HCT116 (cell line): ENCODE data around the gene GRIA2. TPM values are rescaled to one million over a fixed set of nuclear protein-coding genes. Genes with fewer than 3 reads are reported as not detected.

Source experiments
- ATAC-seq: fragments of 200-7000 bp; cut with Tn5 transposase; 2 replicates; pipeline ENCODE4 v1.9.1; 2020; ENCODE audit warnings: mild to moderate bottlenecking, moderate library complexity
- BruUV-seq: library from RNA; stranded (reverse); fragments of 400-500 nt; replicated peaks from 2 replicates; lab custom pipeline; 2021; lab: Mats Ljungman, UMichigan
- CTCF ChIA-PET: fragments of 300-600 bp; sonication (Branson Sonifier 250); formaldehyde crosslinking; loops from one replicate; lab custom pipeline; 2021; ENCODE audit warnings: antibody characterized with exemption; lab: Charles Lee
- POLR2A ChIA-PET: fragments of 300-600, 350-600 bp; sonication (Branson Sonifier 250); formaldehyde crosslinking; loops from one replicate; lab custom pipeline; 2021; ENCODE audit warnings: antibody characterized with exemption; lab: Charles Lee
- RAD21 ChIA-PET, 2 experiments: fragments of 300-600 bp; sonication (Branson Sonifier 250); formaldehyde crosslinking; loops; one replicate each; lab custom pipeline; 2023; ENCODE audit warnings: low total read pairs in 2 of 2; ENCODE audit not compliant: uncharacterized antibody in 2 of 2, unreplicated experiment in 2 of 2, low non-redundant PET in 1 of 2; lab: Charles Lee
- DNase-seq: peaks from one replicate; pipeline ENCODE4 v3.0.0-alpha.2; 2010; ENCODE audit warnings: low read depth, low spot score
- H2AFZ ChIP-seq: fragments of 200-600 bp; shearing (Covaris generic), sonication (generic); 2 replicates; pipeline ENCODE4 v1.6.1; 2017; ENCODE audit warnings: low read depth, mixed run types, mixed read lengths, antibody characterized with exemption, low read length; ENCODE audit not compliant: poor library complexity, severe bottlenecking
- H3K27ac ChIP-seq: 2 replicates; pipeline ENCODE4 v1.5.1; 2012; ENCODE audit warnings: low read depth, low read length
- H3K27me3 ChIP-seq: fragments of 200-600 bp; sonication (generic); 2 replicates; pipeline ENCODE4 v1.6.1; 2016; ENCODE audit warnings: mixed run types, low read length, mixed read lengths; ENCODE audit not compliant: insufficient read depth
- H3K36me3 ChIP-seq, 2 experiments: fragments of 200-500 bp in 1 of 2; fragments of 200-600 bp in 1 of 2; sonication (Bioruptor generic) in 1 of 2; sonication (generic) in 1 of 2; 2 replicates each; pipeline versions ENCODE4 v1.5.1 to v1.6.1; 2014 to 2016; ENCODE audit warnings: low read length in 2 of 2, inconsistent platforms in 1 of 2, mixed read lengths in 1 of 2, mixed run types in 1 of 2; ENCODE audit not compliant: insufficient read depth in 2 of 2, control insufficient read depth in 1 of 2
- H3K4me1 ChIP-seq, 2 experiments: fragments of 200-600 bp in 1 of 2; sonication (generic) in 1 of 2; 2 replicates each; pipeline versions ENCODE4 v1.5.1 to v1.6.1; 2012 to 2017; ENCODE audit warnings: low read length in 2 of 2, inconsistent platforms in 1 of 2, mild to moderate bottlenecking in 1 of 2, mixed read lengths in 1 of 2, mixed run types in 1 of 2, moderate library complexity in 1 of 2; ENCODE audit not compliant: insufficient read depth in 2 of 2, control insufficient read depth in 1 of 2
- H3K4me2 ChIP-seq: fragments of 200-600 bp; sonication (generic); 2 replicates; pipeline ENCODE4 v1.6.1; 2017; ENCODE audit warnings: mixed run types, low read length, mixed read lengths
- H3K4me3 ChIP-seq, 2 experiments: fragments of 200-600 bp in 1 of 2; sonication (generic) in 1 of 2; replicated peaks in 1 of 2; 2 replicates each; pipeline ENCODE4 v1.5.1; 2011 to 2016; ENCODE audit warnings: low read length in 2 of 2, control low read depth in 1 of 2, low read depth in 1 of 2, mild to moderate bottlenecking in 1 of 2, mixed read lengths in 1 of 2, mixed run types in 1 of 2
- H3K79me2 ChIP-seq: fragments of 200-600 bp; sonication (generic); 2 replicates; pipeline ENCODE4 v1.6.1; 2017; ENCODE audit warnings: mild to moderate bottlenecking, mixed run types, low read length, moderate library complexity, mixed read lengths; ENCODE audit not compliant: insufficient read depth
- H3K9ac ChIP-seq: fragments of 200-600 bp; sonication (generic); 2 replicates; pipeline ENCODE4 v1.6.1; 2016; ENCODE audit warnings: low read length, mixed read lengths
- H3K9me2 ChIP-seq: fragments of 200-600 bp; sonication (generic), shearing (Covaris generic); 2 replicates; pipeline ENCODE4 v1.6.1; 2017; ENCODE audit warnings: mixed run types, mild to moderate bottlenecking, moderate library complexity; ENCODE audit not compliant: insufficient read depth
- H3K9me3 ChIP-seq, 2 experiments: fragments of 200-500 bp in 1 of 2; fragments of 200-600 bp in 1 of 2; sonication (Bioruptor generic) in 1 of 2; sonication (generic) in 1 of 2; 2 replicates each; pipeline ENCODE4 v1.6.1; 2014 to 2017; ENCODE audit warnings: low read length in 2 of 2, mixed read lengths in 2 of 2, inconsistent platforms in 1 of 2, low read depth in 1 of 2, mild to moderate bottlenecking in 1 of 2, mixed run types in 1 of 2, moderate library complexity in 1 of 2; ENCODE audit not compliant: control insufficient read depth in 1 of 2, insufficient read depth in 1 of 2
- H4K20me1 ChIP-seq: fragments of 200-600 bp; sonication (generic), shearing (Covaris generic); 2 replicates; pipeline ENCODE4 v1.6.1; 2017; ENCODE audit warnings: mixed run types, mild to moderate bottlenecking, moderate library complexity; ENCODE audit not compliant: insufficient read depth
- CBX3 ChIP-seq: IDR thresholded peaks from 2 replicates; pipeline ENCODE4 v1.6.1; 2012; ENCODE audit warnings: low read depth
- CEBPB ChIP-seq: IDR thresholded peaks from 2 replicates; pipeline ENCODE4 v1.6.1; 2012; ENCODE audit warnings: low read depth
- EGR1 ChIP-seq: IDR thresholded peaks from 2 replicates; pipeline ENCODE4 v1.6.1; 2012; ENCODE audit warnings: low read depth
- ELF1 ChIP-seq: IDR thresholded peaks from 2 replicates; pipeline ENCODE4 v1.6.1; 2012; ENCODE audit warnings: low read depth, borderline replicate concordance
- EZH2 ChIP-seq: fragments of 200-600 bp; sonication (generic); IDR thresholded peaks from 2 replicates; pipeline ENCODE4 v1.6.1; 2017; ENCODE audit warnings: antibody characterized with exemption, mixed run types
- EZH2phosphoT487 ChIP-seq: fragments of 200-600 bp; IDR thresholded peaks from 2 replicates; pipeline ENCODE4 v1.6.1; 2018; ENCODE audit warnings: antibody characterized with exemption, borderline replicate concordance
- FOSL1 ChIP-seq: IDR thresholded peaks from 2 replicates; pipeline ENCODE4 v1.6.1; 2012; ENCODE audit warnings: low read depth
- JUND ChIP-seq: IDR thresholded peaks from 2 replicates; pipeline ENCODE4 v1.6.1; 2012
- POLR2A ChIP-seq: IDR thresholded peaks from 2 replicates; pipeline ENCODE4 v1.7.0; 2011; ENCODE audit warnings: borderline replicate concordance; ENCODE audit not compliant: insufficient read depth, insufficient read length; ENCODE audit errors: extremely low read depth
- POLR2AphosphoS5 ChIP-seq: IDR thresholded peaks from 2 replicates; pipeline ENCODE4 v1.6.1; 2011; ENCODE audit warnings: mild to moderate bottlenecking, low read depth, low read length, moderate library complexity
- RAD21 ChIP-seq: IDR thresholded peaks from 2 replicates; pipeline ENCODE4 v1.6.1; 2012; ENCODE audit warnings: low read depth, mild to moderate bottlenecking
- SIN3A ChIP-seq: IDR thresholded peaks from 2 replicates; pipeline ENCODE4 v1.6.1; 2012; ENCODE audit warnings: low read depth
- SRF ChIP-seq: IDR thresholded peaks from 2 replicates; pipeline ENCODE4 v1.6.1; 2012; ENCODE audit warnings: low read depth
- TCF7L2 ChIP-seq: IDR thresholded peaks from 2 replicates; pipeline ENCODE4 v1.7.0; 2011; ENCODE audit warnings: borderline replicate concordance, inconsistent platforms; ENCODE audit not compliant: insufficient read depth, insufficient read length; ENCODE audit errors: extremely low read depth
- YY1 ChIP-seq: IDR thresholded peaks from 2 replicates; pipeline ENCODE4 v1.6.1; 2011; ENCODE audit warnings: low read length, low read depth, moderate library complexity, mild to moderate bottlenecking; ENCODE audit not compliant: insufficient replicate concordance; ENCODE audit errors: extremely low read depth
- ZFX ChIP-seq: fragments of 450-650 bp; IDR thresholded peaks from 2 replicates; pipeline ENCODE4 v1.6.1; 2017
- ZNF274 ChIP-seq: fragments of 200-500 bp; sonication (Bioruptor generic); IDR thresholded peaks from 2 replicates; pipeline ENCODE4 v1.6.1; 2014; ENCODE audit warnings: mild to moderate bottlenecking, low read depth, low read length, inconsistent platforms
- intact Hi-C: fragments of 100-400 bp; cut with micrococcal nuclease; formaldehyde crosslinking; loops from 2 replicates; pipeline ENCODE4 v1.10.0; 2022
- total RNA-seq: library from RNA; stranded (reverse); gene quantifications from one replicate; pipeline ENCODE4 v1.2.1, GENCODE V29; 2021; ENCODE audit not compliant: unreplicated experiment
- TF ChIP-seq, protein P1 (sequence below): IDR thresholded peaks from 2 replicates; pipeline ENCODE4 v1.6.1; 2012; ENCODE audit warnings: low read depth
- TF ChIP-seq, protein P2 (sequence below): IDR thresholded peaks from 2 replicates; pipeline ENCODE4 v1.6.1; 2012
- TF ChIP-seq, protein P3 (sequence below): IDR thresholded peaks from 2 replicates; pipeline ENCODE4 v1.6.1; 2012

The GRIA2 gene
- total RNA-seq, 1 experiment from 2014 or later: not detected

- no peaks in the 10 kb centered on the region for H4K20me1 ChIP-seq
- H2AFZ ChIP-seq: no peak overlapping the region
- no peak overlapping the region for H3K27ac ChIP-seq
- no peak overlapping the region for H3K4me3 ChIP-seq
- H3K9me2 ChIP-seq: no peaks in the 10 kb centered on the region
- no peak for TF ChIP-seq CEBPB
- TF ChIP-seq SIN3A: no peak
- TF ChIP-seq EZH2phosphoT487: no peak
- TF ChIP-seq POLR2A: no peak
- no peak for TF ChIP-seq RAD21
- no peak for TF ChIP-seq ZNF274
- TF ChIP-seq TCF7L2: no peak
- no peak for TF ChIP-seq ELF1
- no peak for TF ChIP-seq SRF
- TF ChIP-seq EGR1: no peak
- TF ChIP-seq EZH2: no peak
- no TSS peak for BruUV-seq
- intact Hi-C loops: no loop called here
- H3K27me3 ChIP-seq: no peaks in the 10 kb centered on the region
- no peaks in the 10 kb centered on the region for H3K9me3 ChIP-seq
- no peak overlapping the region for H3K9ac ChIP-seq
- ChIA-PET CTCF (no interaction called here), RAD21 (no interaction called here), POLR2A (no interaction called here)
- no peaks in the 10 kb centered on the region for H3K36me3 ChIP-seq
- no peak overlapping the region for H3K4me2 ChIP-seq
- no peaks in the 10 kb centered on the region for H3K79me2 ChIP-seq
- ATAC-seq (no peak), DNase-seq (no peak)
- no peaks in the 10 kb centered on the region for H3K4me1 ChIP-seq
Measured at GRCh38 chr4:157389741-157390140, 169.2 kb downstream of the GRIA2 start.

- H3K79me2 ChIP-seq: no peaks in the 10 kb centered on the region
- no peaks in the 10 kb centered on the region for H3K9me3 ChIP-seq
- H3K36me3 ChIP-seq: no peaks in the 10 kb centered on the region
- POLR2A ChIA-PET: no interaction called here
- no TSS peak for BruUV-seq
- H3K4me3 ChIP-seq: no peak overlapping the region
- no peak overlapping the region for H2AFZ ChIP-seq
- DNase-seq: no peak
- no peaks in the 10 kb centered on the region for H3K4me1 ChIP-seq
- intact Hi-C loops: no loop called here
- TF ChIP-seq TCF7L2: no peak
- no peak for TF ChIP-seq FOSL1
- no peak for TF ChIP-seq POLR2AphosphoS5
- no peak for TF ChIP-seq SRF
- no peak for TF ChIP-seq CEBPB
- TF ChIP-seq YY1: no peak
- no peak for TF ChIP-seq CBX3
- no peak for TF ChIP-seq SIN3A
- TF ChIP-seq EZH2: no peak
- TF ChIP-seq JUND: no peak
- no peak for TF ChIP-seq ELF1
- TF ChIP-seq, protein P1, sequence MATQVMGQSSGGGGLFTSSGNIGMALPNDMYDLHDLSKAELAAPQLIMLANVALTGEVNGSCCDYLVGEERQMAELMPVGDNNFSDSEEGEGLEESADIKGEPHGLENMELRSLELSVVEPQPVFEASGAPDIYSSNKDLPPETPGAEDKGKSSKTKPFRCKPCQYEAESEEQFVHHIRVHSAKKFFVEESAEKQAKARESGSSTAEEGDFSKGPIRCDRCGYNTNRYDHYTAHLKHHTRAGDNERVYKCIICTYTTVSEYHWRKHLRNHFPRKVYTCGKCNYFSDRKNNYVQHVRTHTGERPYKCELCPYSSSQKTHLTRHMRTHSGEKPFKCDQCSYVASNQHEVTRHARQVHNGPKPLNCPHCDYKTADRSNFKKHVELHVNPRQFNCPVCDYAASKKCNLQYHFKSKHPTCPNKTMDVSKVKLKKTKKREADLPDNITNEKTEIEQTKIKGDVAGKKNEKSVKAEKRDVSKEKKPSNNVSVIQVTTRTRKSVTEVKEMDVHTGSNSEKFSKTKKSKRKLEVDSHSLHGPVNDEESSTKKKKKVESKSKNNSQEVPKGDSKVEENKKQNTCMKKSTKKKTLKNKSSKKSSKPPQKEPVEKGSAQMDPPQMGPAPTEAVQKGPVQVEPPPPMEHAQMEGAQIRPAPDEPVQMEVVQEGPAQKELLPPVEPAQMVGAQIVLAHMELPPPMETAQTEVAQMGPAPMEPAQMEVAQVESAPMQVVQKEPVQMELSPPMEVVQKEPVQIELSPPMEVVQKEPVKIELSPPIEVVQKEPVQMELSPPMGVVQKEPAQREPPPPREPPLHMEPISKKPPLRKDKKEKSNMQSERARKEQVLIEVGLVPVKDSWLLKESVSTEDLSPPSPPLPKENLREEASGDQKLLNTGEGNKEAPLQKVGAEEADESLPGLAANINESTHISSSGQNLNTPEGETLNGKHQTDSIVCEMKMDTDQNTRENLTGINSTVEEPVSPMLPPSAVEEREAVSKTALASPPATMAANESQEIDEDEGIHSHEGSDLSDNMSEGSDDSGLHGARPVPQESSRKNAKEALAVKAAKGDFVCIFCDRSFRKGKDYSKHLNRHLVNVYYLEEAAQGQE: no peak
- TF ChIP-seq, protein P2, sequence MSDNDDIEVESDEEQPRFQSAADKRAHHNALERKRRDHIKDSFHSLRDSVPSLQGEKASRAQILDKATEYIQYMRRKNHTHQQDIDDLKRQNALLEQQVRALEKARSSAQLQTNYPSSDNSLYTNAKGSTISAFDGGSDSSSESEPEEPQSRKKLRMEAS: no peak
- TF ChIP-seq, protein P3, sequence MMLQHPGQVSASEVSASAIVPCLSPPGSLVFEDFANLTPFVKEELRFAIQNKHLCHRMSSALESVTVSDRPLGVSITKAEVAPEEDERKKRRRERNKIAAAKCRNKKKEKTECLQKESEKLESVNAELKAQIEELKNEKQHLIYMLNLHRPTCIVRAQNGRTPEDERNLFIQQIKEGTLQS: no peak
- no peak for TF ChIP-seq EZH2phosphoT487
- no peak for TF ChIP-seq ZFX
- no peak for TF ChIP-seq RAD21
- TF ChIP-seq EGR1: no peak
- TF ChIP-seq, all 23 proteins: peak for 0
- Histone ChIP-seq H4K20me1 (no peaks in the 10 kb centered on the region), H3K9ac (no peak overlapping the region), H3K9me2 (no peaks in the 10 kb centered on the region), H3K27ac (no peak overlapping the region), H3K27me3 (no peaks in the 10 kb centered on the region), H3K4me2 (no peak overlapping the region)
- ChIA-PET RAD21 (no interaction called here), CTCF (no interaction called here)
- ATAC-seq: no peak
Measured at GRCh38 chr4:157405070-157405469, 184.5 kb downstream of the GRIA2 start.
